Chondrocyte (in vitro differentiated cells): ENCODE data around the gene NHSL2. TPM values are rescaled to one million over a fixed set of nuclear protein-coding genes. Genes with fewer than 3 reads are reported as not detected.

Source experiments
- DNase-seq: peaks from one replicate; pipeline ENCODE4 v3.0.0; 2021; ENCODE audit warnings: mixed read lengths, low spot score
- H3K27ac Mint-ChIP-seq: one replicate; pipeline ENCODE4 v1.8.0; 2021; ENCODE audit warnings: mild to moderate bottlenecking, moderate library complexity, mixed read lengths; ENCODE audit not compliant: unreplicated experiment
- H3K27me3 Mint-ChIP-seq: 2 replicates; pipeline ENCODE4 v1.8.0; 2021; ENCODE audit warnings: low read depth, mixed read lengths
- H3K36me3 Mint-ChIP-seq: 2 replicates; pipeline ENCODE4 v1.8.0; 2021; ENCODE audit warnings: low read depth, mixed read lengths
- H3K4me1 Mint-ChIP-seq: 2 replicates; pipeline ENCODE4 v1.8.0; 2021; ENCODE audit warnings: low read depth, mild to moderate bottlenecking, mixed read lengths
- H3K4me3 Mint-ChIP-seq: one replicate; pipeline ENCODE4 v1.8.0; 2021; ENCODE audit warnings: mild to moderate bottlenecking, moderate library complexity, mixed read lengths; ENCODE audit not compliant: unreplicated experiment
- H3K9me3 Mint-ChIP-seq: 2 replicates; pipeline ENCODE4 v1.8.0; 2021; ENCODE audit warnings: low read depth, mixed read lengths
- CTCF ChIP-seq: fragments of 200-600 bp; sonication (generic); IDR thresholded peaks from 2 replicates; pipeline ENCODE4 v1.5.0; 2021; ENCODE audit warnings: antibody characterized with exemption, mild to moderate bottlenecking, moderate library complexity
- total RNA-seq: library from RNA; stranded (reverse); gene quantifications from 3 replicates; pipeline ENCODE4 v1.2.1, GENCODE V29; 2021

NHSL2 gene
- total RNA-seq, 1 donor from 2014 or later = 2.1 TPM

DNA sequence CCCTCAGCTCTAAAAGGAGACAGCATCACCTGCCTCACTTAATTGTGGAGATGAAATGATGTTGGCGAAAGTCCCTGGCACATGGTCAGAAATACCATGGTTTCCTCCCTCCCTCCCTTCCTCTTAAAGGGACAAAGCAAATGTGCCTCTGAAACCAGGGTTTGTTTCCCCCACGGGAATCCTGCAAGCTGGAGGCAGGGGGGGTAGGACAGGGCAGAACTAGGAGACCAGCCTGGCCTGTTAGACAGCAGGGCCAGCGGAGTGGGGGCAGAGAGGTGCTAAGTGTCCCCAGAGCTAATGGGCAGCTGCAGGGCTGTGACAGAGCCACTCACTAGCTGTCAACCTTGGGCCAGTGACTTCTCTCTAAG lies 215.4 kb downstream of the NHSL2 start:
- Mint-ChIP-seq H3K36me3 (no peaks in the 10 kb centered on the region), H3K27me3 (no peaks in the 10 kb centered on the region), H3K4me1 (peaks cover 56% of the 10 kb centered on the region), H3K27ac (peak overlapping the region; percentile 83), H3K4me3 (no peak overlapping the region), H3K9me3 (no peaks in the 10 kb centered on the region)
- DNase-seq = no peak
- no peak for TF ChIP-seq CTCF

DNA sequence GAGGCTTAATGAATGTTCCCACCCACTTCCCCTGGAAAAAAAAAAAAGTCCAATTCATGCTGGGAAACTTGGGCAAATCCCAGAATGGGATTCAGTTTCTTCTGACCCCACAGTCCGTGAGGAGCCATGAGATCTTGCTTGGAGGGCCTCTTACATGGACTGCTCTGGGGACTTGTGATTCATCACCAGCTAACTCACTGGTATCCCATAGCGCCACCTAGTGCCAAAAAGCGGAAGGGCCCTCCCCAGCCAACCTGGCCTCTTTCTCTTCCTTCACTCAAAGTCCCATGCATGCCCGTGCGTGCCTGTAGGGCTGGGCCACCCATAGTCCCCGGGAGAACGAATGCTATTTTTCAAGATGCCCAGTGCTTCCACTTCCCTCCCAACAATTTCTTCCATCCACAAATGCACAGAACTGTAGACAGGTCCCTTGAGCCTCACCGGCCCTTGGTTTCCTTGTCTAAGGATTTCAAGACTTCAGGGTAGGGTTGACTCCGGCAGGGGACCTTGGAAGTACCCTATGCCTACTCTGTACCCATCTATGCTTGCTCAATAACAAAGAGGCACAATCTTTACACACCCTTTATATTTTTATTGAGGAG lies 216.0 kb downstream of the NHSL2 start:
- Mint-ChIP-seq H3K36me3 (no peaks in the 10 kb centered on the region), H3K27ac (peak overlapping the region; percentile 83), H3K27me3 (no peaks in the 10 kb centered on the region), H3K4me3 (no peak overlapping the region), H3K9me3 (no peaks in the 10 kb centered on the region), H3K4me1 (peaks cover 50% of the 10 kb centered on the region)
- TF ChIP-seq CTCF = peak; percentile 86
- DNase-seq = no peak

GRCh38 chrX:72127332-72127731 lies 216.7 kb downstream of the NHSL2 start:
- no peaks in the 10 kb centered on the region for H3K27me3 Mint-ChIP-seq
- no peak overlapping the region for H3K27ac Mint-ChIP-seq
- no peak overlapping the region for H3K4me3 Mint-ChIP-seq
- H3K9me3 Mint-ChIP-seq = no peaks in the 10 kb centered on the region
- peaks cover 49% of the 10 kb centered on the region for H3K4me1 Mint-ChIP-seq
- no peak for DNase-seq
- H3K36me3 Mint-ChIP-seq = no peaks in the 10 kb centered on the region
- no peak for TF ChIP-seq CTCF

DNA sequence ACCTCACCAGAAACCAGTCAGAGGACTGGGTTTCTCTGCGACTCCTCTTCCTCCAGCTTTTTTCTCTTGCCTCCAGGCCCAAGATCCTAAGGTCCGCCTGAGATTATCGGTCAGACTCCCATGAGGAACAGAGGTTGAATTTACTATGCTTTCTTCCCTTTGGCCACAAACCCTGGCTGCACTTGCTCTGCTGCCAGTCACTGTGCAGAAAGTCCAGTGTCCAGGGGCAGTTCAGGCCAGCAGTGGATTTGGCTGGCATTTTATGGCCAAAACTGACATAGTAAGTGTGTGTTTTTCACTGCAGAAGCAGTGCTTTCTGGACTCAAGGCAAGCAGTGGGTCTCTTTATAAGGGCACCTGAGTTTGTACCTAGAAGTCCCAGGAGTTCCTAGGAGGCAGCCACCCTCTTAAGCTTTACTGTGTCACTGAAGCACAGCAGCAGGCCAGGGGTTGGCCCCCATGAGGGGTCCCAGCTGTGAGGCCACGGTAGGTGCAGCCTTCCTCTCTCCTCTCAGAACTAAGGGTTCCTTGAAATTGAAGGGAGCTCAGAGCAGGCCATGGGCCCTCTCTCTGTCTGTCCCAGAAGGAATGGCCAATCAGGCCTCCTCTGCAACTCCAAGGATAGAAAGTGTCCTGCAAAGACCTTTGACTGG lies 217.7 kb downstream of the NHSL2 start:
- Mint-ChIP-seq H3K9me3 (no peaks in the 10 kb centered on the region), H3K27ac (no peak overlapping the region), H3K4me1 (peaks cover 43% of the 10 kb centered on the region), H3K36me3 (no peaks in the 10 kb centered on the region), H3K4me3 (no peak overlapping the region), H3K27me3 (no peaks in the 10 kb centered on the region)
- TF ChIP-seq CTCF = no peak
- DNase-seq = no peak

DNA sequence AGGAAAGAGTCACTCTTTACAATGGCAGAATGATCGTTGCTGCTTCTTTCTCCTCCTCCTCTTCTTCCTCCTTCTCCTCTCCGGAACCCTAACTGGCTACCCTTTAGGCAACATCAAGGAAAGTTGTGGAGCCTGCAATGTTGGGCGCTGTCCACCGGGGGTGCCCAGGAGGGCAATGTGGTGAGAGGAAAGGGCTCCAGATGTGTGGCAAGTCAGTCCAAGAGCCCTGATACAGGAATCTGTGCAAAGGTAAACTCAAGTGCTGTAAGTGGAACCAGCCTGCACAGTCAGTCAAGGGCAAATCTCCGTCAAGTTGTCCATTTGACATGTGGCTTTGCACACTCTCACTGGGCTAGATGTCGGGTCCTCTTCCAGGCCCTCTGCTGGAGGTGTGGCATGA lies 218.2 kb downstream of the NHSL2 start:
- no peak overlapping the region for H3K27ac Mint-ChIP-seq
- TF ChIP-seq CTCF = peak; percentile 63
- H3K9me3 Mint-ChIP-seq = no peaks in the 10 kb centered on the region
- DNase-seq = no peak
- H3K36me3 Mint-ChIP-seq = no peaks in the 10 kb centered on the region
- peaks cover 37% of the 10 kb centered on the region for H3K4me1 Mint-ChIP-seq
- H3K4me3 Mint-ChIP-seq = no peak overlapping the region
- no peaks in the 10 kb centered on the region for H3K27me3 Mint-ChIP-seq
